Progenitor cell of endocrine pancreas (in vitro differentiated cells): ENCODE results near the gene LZTFL1. TPM values are rescaled to one million over a fixed set of nuclear protein-coding genes. Genes with fewer than 3 reads are reported as not detected.

ENCODE experiments used
- DNase-seq: peaks from one replicate; pipeline ENCODE4 v3.0.0; 2021; ENCODE audit warnings: low spot score; ENCODE audit not compliant: unreplicated experiment
- H3K27ac Mint-ChIP-seq: 2 replicates; pipeline ENCODE4 v1.8.0; 2021; ENCODE audit warnings: mild to moderate bottlenecking, moderate library complexity, mixed read lengths
- H3K27me3 Mint-ChIP-seq: 2 replicates; pipeline ENCODE4 v1.8.0; 2021; ENCODE audit warnings: mixed read lengths
- H3K36me3 Mint-ChIP-seq: 2 replicates; pipeline ENCODE4 v1.8.0; 2022; ENCODE audit warnings: mixed read lengths; ENCODE audit not compliant: insufficient read depth
- H3K4me1 Mint-ChIP-seq: 2 replicates; pipeline ENCODE4 v1.8.0; 2021; ENCODE audit warnings: low read depth, mixed read lengths
- H3K4me3 Mint-ChIP-seq: 2 replicates; pipeline ENCODE4 v1.8.0; 2021; ENCODE audit warnings: low read depth, mild to moderate bottlenecking, moderate library complexity, mixed read lengths
- H3K9me3 Mint-ChIP-seq: 2 replicates; pipeline ENCODE4 v1.8.0; 2021; ENCODE audit warnings: low read depth, mixed read lengths
- total RNA-seq: library from RNA; stranded (reverse); gene quantifications from 2 replicates; pipeline ENCODE4 v1.2.1, GENCODE V29; 2021
- TF ChIP-seq, protein P1 (sequence below): fragments of 200-600 bp; sonication (generic); IDR thresholded peaks from one replicate; pipeline ENCODE4 v1.5.0; 2021; ENCODE audit warnings: antibody characterized with exemption, mild to moderate bottlenecking; ENCODE audit not compliant: unreplicated experiment

LZTFL1 gene
- total RNA-seq, 1 donor from 2014 or later = 28.1 TPM

DNA sequence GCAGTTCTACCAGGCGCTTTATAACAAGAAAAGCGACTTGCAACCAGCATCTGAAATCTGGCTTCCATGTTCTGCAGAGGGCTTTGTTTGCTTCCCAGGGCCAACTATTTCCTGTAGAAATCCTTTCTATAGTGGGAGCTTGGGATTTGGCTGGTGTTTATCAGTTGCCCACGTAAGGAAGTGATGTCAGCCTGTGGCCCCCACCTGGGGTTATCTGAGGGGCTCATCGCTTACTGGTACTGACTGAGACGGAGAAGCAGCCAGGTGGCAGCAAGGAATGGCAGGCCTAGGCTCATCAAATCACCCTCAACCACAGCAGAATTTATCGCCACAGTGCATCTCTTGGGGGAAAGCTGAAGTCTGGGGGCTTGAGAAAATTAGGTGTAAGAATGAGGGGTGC lies 29.9 kb upstream of the LZTFL1 start:
- Mint-ChIP-seq H3K27ac (no peak overlapping the region), H3K4me1 (peaks cover 1% of the 10 kb centered on the region), H3K27me3 (peaks cover 4% of the 10 kb centered on the region), H3K36me3 (no peaks in the 10 kb centered on the region), H3K4me3 (no peak overlapping the region), H3K9me3 (peaks cover 3% of the 10 kb centered on the region)
- no peak for DNase-seq
- TF ChIP-seq, protein P1, sequence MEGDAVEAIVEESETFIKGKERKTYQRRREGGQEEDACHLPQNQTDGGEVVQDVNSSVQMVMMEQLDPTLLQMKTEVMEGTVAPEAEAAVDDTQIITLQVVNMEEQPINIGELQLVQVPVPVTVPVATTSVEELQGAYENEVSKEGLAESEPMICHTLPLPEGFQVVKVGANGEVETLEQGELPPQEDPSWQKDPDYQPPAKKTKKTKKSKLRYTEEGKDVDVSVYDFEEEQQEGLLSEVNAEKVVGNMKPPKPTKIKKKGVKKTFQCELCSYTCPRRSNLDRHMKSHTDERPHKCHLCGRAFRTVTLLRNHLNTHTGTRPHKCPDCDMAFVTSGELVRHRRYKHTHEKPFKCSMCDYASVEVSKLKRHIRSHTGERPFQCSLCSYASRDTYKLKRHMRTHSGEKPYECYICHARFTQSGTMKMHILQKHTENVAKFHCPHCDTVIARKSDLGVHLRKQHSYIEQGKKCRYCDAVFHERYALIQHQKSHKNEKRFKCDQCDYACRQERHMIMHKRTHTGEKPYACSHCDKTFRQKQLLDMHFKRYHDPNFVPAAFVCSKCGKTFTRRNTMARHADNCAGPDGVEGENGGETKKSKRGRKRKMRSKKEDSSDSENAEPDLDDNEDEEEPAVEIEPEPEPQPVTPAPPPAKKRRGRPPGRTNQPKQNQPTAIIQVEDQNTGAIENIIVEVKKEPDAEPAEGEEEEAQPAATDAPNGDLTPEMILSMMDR = no peak

DNA sequence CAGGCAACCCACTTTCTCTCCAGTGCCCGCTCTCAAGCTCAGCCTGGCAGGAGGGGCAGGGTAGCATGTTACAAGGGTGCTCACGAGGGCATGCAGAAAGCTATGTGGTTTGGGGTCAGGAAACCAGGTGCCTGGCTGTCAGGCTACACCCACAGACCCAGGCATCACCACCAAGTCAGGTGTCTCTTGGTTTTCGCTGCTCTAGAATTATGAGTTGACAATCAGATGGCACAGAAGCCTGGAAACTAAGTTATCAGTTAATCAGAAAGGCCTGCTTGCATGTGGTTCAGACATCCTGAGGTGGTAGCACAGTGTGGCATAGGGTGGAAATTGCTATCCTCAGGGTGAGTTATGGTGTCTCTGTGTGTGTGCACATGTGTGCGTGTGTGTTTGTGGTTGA lies 28.2 kb upstream of the LZTFL1 start:
- Mint-ChIP-seq H3K27me3 (peaks cover 11% of the 10 kb centered on the region), H3K36me3 (no peaks in the 10 kb centered on the region), H3K9me3 (peaks cover 3% of the 10 kb centered on the region), H3K4me3 (no peak overlapping the region), H3K27ac (no peak overlapping the region), H3K4me1 (peaks cover 1% of the 10 kb centered on the region)
- DNase-seq = no peak
- TF ChIP-seq, protein P1 = no peak

DNA sequence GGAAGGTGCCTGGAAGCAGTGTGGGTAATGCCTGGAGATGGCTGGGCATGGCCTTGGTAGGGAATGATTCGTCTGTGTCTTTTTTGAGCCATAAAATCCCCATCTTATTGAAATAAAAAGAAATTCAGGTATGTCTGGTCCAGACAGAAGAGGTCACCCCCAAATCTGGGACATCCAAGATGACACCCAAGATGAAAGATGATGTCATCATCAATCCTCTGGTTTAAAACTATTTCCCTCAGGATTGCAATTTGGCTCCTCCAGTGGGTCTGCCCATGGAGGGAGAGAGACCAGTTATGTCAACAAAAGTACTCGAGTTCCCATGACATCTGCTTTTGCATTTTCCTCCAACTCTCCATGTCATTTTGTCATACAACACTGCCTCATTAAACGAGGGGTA lies 27.7 kb upstream of the LZTFL1 start:
- no peak for DNase-seq
- peaks cover 11% of the 10 kb centered on the region for H3K27me3 Mint-ChIP-seq
- no peak overlapping the region for H3K27ac Mint-ChIP-seq
- H3K9me3 Mint-ChIP-seq = peaks cover 3% of the 10 kb centered on the region
- no peak overlapping the region for H3K4me3 Mint-ChIP-seq
- H3K4me1 Mint-ChIP-seq = peaks cover 1% of the 10 kb centered on the region
- no peaks in the 10 kb centered on the region for H3K36me3 Mint-ChIP-seq
- TF ChIP-seq, protein P1 = no peak

DNA sequence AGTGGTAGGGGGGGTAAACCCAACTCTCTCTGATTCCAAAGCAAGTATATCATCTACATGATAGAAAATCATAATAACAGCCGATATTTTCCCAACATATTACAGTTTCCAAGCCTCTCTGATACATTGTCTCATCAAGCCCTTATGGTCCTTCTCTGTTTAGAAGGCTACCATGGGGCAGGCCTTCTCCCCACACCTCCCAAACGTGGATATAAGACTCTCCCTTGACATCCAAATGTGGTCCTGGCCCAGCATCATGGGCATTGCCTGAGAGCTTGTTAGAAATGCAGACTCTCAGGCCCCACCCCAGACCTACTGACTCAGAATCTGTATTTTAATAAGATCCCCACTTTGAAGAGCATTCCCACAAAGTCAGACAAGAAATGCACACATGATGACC lies 26.7 kb upstream of the LZTFL1 start:
- Mint-ChIP-seq H3K4me3 (no peak overlapping the region), H3K9me3 (peaks cover 1% of the 10 kb centered on the region), H3K27ac (no peak overlapping the region), H3K36me3 (no peaks in the 10 kb centered on the region), H3K27me3 (peaks cover 11% of the 10 kb centered on the region), H3K4me1 (peaks cover 1% of the 10 kb centered on the region)
- no peak for DNase-seq
- TF ChIP-seq, protein P1 = no peak

DNA sequence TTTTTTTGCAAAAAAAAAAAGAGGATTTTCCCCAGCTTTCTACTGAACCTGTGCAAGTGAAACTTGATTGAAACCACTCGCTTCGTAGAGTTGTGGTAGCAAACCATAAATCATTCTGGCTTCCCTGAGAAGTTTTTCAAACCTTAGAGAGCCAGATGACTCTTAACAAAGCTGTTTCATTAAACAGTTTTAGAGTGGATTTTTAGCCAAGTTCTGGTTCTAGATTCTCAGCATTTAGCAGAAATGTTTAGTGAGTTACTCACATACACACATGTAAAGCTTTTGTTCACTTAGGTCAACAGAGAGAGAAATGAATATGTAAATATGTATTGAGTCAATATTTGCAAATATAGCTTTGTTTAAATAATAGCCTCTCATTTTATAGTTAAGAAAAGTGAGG lies 26.3 kb upstream of the LZTFL1 start:
- peaks cover 5% of the 10 kb centered on the region for H3K9me3 Mint-ChIP-seq
- H3K27me3 Mint-ChIP-seq = peaks cover 11% of the 10 kb centered on the region
- TF ChIP-seq, protein P1 = no peak
- no peak overlapping the region for H3K4me3 Mint-ChIP-seq
- H3K36me3 Mint-ChIP-seq = no peaks in the 10 kb centered on the region
- peaks cover 1% of the 10 kb centered on the region for H3K4me1 Mint-ChIP-seq
- H3K27ac Mint-ChIP-seq = no peak overlapping the region
- no peak for DNase-seq
